Measurements from ENCODE around the gene ZFPM1.

The ZFPM1 gene

DNA sequence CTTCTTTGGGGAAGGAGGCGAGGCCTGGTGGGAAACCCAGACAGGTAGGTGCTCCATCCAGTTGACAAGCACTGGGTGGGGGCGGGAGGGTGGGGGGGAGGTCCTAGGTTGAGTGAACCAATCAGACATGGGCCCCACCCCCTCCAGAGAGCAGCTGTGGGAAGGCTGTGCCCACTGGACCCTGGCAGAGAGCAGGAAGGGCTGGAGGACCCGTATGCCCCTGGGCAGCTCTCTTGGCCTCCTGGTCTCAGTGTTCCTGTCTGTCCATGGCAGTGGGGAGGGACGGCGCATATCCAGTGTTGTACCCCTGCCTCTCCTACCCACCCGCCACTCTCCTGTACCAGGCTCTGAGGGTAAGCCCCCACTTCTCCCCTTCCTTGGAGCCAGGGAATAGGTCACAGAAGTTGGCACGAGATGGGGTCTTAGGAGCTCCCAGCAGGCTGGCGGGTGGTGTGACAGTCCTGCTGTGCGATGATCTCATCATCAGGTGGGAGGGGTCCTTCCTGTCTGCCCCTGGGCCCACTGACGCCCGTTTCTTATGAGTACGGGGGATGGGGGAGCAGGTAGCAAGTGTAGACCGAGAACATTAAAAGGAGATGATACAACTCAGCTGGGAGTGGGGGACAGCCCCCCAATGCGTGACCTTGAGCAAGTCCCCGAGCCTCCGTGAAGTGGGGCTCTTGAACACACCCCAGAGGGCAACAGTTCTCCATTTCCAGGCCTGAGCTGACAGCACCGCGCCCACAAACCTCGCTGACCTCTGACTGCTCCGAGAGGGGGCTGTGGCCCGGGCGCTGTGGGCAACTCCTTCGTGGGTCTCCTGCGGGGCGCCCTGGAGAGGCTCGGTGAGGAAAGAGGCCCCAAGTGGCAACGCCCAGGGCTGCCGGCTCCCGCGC is 1.2 kb upstream of the ZFPM1 start:
- DNase-seq (ENCODE audit: low read depth): no peak

DNA sequence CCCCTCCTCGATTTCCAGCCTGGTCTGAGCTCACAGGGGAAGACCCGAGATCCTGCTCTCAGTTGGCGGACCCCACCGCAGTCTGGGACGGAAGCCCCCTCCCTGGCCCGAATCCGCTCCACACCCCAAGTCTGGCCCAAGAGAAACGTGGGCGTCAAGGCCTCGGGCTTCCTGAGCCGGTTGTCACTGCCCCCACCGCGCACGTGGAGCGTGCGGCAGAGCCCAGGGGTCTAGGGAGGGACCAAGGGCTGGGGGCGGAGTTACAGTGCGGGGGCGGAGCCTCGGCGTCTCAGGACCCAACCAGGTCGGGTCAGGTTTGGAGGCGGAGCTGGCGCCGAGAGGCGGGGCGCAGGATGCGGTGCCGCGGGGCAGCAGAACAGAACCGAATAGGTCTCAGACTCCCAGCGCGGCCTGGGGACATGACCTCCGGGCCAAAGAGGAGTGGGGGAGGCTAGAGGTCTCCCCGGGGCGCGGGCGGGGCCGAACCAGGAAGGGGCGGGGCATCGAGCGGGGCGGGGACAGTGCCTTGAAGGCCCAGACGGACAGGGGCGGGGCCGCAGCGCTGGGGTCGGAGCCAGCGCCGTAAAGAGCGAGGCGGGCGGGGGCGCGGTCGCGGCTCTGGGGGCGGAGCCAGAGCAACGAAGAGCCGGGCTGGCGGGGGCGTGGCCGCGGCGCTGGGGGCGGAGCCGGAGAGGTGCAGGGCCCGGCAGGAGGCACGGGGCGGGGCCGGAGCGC is 431 bp upstream of the ZFPM1 start:
- peak; percentile 88 for DNase-seq (ENCODE audit: low read depth)

DNA sequence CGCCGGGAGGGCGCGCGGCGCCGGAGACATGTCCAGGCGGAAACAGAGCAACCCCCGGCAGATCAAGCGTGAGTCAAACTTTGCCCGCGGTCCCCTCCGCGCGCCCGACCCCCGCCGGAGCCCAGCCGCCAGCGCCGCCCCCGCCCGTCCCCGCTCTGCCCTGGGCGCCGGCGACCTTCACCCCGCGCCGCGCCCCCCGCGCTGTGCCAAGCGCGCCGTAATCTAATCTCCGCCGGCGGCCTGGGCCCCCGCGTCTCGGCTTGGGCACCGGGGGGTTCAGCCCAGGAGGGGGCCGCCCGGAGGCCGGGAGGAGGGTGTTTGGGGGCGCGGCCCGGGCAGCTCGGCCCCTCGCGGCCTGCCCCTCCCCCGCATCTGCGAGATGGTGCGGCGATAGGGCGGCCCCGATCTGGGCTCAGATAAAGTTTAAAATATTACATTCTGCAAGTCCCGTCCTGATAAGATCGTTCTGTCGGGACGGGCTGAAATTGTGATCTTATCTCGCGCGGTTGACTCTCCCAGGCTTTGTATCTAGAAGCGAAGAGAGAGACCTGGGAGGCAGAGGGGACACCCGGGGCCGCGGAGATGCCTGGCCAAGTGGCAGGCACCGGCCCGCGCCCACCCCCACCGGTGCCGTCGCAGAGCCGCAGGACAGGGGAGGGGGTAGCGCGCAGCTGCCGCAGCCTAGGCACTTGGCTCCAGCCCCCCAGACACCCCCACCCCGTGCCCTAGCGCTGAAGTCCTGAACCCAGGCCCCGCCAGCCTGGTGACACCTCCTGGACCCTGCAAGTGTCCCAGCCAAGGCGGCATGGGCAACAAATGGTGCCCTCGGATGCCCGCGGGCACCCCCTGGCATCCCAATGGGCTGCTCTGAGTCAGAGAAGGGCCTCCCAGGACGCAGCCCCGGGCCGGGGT is 787 bp downstream of the ZFPM1 start:
- no peak for DNase-seq (ENCODE audit: low read depth)

DNA sequence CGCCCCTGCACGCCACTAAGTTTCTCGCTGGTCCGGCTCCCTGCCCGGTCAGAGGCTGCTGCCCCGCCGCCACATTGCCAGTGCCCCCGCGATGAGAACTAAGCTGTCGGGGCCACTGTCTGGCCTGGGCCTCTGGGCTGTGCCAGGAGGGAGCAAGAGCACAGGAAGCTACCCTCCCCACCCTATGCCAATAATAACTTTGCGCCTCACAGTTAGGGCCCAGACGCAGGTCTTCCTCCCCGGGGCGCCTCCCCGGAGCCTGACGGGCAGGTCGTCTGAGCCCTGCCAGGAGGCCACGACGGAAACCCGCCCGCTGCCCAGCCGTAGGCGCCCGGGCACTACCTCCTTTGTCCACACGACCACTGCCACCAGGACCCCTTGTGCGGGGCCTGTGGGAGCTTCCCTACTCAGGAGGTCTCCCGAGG is 1.5 kb downstream of the ZFPM1 start:
- no peak for DNase-seq (ENCODE audit: low read depth)

GRCh38 chr16:88455610-88456355 is 2.7 kb downstream of the ZFPM1 start:
- no peak for DNase-seq (ENCODE audit: low read depth)

DNA sequence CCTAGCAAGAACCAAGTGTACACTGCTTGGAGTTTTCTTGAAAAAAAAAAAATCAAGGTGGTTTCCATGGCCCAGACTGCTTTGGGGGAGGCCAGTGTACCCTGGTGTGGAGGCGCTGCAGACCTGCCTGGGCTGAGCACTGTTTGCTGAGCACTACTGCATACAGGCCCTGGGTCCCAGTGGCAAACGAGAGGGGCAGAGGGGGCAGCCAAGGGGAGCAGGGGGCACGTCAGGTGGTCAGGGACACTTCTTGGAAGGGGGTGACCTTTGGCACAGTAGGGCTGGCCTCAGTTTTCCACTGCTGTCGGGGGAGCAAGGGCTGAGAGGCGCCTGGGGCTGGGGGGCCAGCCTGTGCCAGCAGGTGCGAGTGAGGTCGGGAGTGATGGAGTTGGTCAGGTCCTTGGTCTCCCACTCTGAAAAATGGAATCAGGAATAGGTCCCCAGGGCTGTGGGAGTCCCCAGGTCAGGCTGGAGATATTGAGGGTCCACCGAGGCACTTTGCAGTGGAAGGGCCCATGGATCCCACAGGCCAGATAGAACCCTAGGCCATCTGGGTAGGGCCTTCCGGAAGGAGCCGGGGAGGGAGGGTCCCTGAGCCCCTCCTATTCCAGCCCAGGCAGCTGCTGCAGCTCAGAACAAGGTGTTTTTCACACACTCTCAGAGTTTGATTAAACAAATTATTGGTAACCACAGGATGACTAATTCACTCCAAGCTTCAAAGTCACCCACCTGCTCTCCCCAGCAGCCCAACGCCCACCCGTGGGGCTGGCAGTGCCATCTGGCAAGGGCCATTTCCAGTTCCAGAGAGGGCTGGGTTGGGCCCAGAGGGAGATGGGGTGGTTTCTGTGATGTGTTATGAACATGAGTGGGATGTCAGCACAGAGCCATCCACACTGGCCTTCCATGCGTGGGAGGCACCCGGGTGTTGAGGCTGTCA is 3.5 kb downstream of the ZFPM1 start:
- DNase-seq (ENCODE audit: low read depth): no peak

GRCh38 chr16:88458039-88458772 is 5.1 kb downstream of the ZFPM1 start:
- DNase-seq (ENCODE audit: low read depth): no peak

DNA sequence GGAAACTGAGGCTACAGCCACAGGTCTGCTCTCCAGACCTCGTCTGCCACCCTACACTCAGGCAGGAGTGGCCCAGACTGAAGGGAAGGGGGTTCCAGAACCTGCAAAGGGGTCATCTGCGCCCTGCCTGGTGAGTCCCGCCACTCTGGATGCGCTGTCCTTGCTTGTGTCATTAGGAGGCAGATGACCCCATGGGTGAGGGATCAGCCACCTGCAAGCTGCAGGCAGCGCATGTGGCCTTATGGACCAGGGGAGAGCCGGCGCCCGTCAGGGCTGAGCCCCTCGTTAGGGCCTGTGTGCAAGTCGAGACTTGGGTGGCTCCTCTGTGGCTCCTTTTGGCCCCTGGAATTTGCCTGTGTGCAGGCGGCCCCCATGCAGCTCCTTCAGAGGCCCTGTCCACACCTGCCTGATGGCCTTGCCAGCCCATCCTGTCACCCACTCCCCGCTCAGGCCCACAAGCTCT is 5.7 kb downstream of the ZFPM1 start:
- DNase-seq (ENCODE audit: low read depth): no peak

- no peak for DNase-seq (ENCODE audit: low read depth)
Observed at GRCh38 chr16:88459366-88460073, 6.4 kb downstream of the ZFPM1 start.

DNA sequence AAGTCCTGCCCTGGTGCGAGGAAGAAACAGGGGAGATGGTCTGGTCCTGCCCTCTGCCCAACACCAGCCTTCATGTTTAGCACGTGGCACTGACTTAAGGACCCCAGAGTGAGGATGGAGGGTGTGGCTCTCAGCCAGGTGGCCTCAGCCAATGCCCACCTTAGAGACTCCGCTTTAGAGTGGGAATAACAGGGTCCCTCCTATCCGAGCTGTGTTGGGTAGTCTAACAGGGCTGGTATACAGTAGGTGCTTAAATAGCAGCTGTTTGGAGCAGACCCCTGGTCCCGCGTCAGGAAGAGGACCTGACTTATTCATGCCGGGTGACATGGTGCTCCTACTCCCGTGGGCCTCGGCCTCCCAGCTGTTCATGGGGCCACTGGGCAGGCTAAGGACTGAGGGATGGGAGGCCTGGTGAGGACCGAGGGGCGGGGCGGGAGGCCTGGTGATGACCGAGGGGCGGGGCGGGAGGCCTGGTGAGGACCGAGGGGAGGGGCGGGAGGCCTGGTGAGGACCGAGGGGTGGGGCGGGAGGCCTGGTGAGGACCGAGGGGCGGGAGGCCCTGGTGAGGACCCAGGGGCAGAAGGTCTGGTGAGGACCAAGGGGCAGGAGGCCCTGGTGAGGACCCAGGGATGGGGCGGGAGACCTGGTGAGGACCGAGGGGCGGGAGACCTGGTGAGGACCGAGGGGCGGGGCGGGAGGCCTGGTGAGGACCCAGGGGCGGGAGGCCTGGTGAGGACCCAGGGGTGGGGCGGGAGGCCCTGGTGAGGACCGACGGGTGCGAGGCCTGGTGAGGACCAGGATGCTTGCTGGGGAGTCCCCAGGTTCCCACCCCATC is 7.6 kb downstream of the ZFPM1 start:
- DNase-seq (ENCODE audit: low read depth): no peak

GRCh38 chr16:88461331-88462269 is 8.5 kb downstream of the ZFPM1 start:
- no peak for DNase-seq (ENCODE audit: low read depth)

DNA sequence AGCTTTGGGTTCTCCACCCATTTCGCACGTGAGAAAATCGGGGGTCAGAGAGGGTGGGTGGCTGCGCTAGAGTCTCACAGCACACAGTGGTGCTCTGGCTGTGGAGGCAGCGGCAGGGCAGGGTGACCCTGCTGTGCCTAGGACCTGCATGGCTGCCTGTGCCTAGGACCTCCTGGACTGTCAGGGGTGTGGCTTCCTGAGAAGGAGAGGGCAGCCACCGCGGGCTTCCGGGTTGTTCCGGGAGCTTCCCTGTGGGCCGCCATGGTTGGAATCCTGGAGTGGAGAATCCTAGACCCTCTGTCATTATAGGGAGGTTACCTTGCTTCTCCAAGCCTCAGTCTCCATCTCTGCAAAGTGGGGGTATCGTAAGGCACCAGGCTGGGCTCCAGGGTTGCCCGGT is 9.3 kb downstream of the ZFPM1 start:
- no peak for DNase-seq (ENCODE audit: low read depth)

GRCh38 chr16:88463411-88463810 is 10.3 kb downstream of the ZFPM1 start:
- DNase-seq (ENCODE audit: low read depth): no peak

DNA sequence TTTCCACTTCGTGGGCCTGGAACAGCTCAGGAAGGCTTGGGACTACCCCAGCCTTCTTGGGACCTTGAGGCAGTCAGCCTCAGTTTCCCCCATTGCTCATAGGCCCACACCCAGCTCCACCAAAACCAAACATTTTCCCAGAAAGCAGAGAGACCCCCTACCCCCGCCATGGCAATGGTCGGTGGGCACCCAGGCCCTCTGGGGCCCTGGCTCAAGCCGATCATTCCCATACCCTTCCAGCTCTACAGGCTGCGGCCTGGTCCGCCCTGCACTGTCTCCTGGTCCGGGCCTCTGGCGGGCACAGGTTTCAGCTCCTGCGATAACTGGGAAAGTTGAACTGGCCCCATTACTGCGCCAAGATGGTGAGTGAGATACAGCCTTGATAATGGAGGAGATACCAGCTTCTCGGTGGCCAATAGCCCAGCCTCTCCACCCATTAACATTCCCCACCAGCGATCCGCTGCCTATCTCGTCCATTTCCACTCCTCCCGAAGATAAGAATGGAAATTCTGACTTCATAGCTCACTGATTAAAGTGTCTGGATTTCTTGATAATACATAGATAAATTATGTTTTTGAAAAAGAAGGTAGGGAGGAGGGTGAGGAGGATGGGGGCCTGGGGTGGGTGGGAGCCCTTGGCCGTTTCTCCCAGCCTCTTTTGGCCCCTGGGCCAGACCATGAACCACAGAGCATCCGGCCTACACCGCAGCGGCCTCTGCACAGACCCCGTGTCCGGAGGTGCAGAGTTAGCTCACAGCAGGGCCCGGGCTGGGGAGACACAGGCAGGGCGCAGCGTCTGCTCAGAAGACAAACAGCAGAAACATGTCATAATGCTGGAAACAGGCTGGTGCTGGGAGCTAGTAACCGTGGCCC is 11.6 kb downstream of the ZFPM1 start:
- DNase-seq (ENCODE audit: low read depth): no peak

GRCh38 chr16:88465387-88465983 is 12.4 kb downstream of the ZFPM1 start:
- no peak for DNase-seq (ENCODE audit: low read depth)

Measured in fibroblast of the conjunctiva (primary cell).